GM15510 (cell line): ENCODE results near the gene LIMCH1.

Experiments used
- POLR2A ChIP-seq: IDR thresholded peaks from 3 replicates; pipeline ENCODE4 v1.6.1; 2011; ENCODE audit warnings: borderline replicate concordance; ENCODE audit not compliant: insufficient read length; ENCODE audit errors: extremely low read depth

LIMCH1 gene

GRCh38 chr4:41635441-41635840 is 97.5 kb downstream of the LIMCH1 start:
- no peak for TF ChIP-seq POLR2A

- TF ChIP-seq POLR2A: no peak
These were observed 100.2 kb downstream of the LIMCH1 start for GRCh38 chr4:41638203-41638602.

DNA sequence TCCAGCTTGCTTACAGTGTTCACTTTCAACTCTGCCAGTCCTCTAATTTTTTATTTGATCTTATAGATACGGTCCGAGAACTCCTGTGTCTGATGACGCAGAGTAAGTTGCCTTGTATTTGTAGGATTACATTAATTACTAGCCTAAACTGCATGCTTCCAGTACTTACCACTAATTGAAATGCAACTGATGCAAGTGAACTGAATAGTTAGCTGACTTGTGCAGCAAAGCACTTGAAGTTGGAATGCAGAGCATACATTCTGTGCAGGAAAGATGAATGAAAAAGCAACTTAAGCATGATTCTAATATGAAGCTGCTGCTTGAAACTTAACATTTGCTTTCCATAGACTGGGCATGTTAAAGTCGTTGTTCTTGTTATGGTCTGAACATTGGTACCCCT is 100.9 kb downstream of the LIMCH1 start:
- TF ChIP-seq POLR2A: no peak

GRCh38 chr4:41639291-41639690 is 101.3 kb downstream of the LIMCH1 start:
- TF ChIP-seq POLR2A: no peak

GRCh38 chr4:41640906-41641305 is 102.9 kb downstream of the LIMCH1 start:
- no peak for TF ChIP-seq POLR2A

GRCh38 chr4:41643331-41643730 is 105.4 kb downstream of the LIMCH1 start:
- no peak for TF ChIP-seq POLR2A

DNA sequence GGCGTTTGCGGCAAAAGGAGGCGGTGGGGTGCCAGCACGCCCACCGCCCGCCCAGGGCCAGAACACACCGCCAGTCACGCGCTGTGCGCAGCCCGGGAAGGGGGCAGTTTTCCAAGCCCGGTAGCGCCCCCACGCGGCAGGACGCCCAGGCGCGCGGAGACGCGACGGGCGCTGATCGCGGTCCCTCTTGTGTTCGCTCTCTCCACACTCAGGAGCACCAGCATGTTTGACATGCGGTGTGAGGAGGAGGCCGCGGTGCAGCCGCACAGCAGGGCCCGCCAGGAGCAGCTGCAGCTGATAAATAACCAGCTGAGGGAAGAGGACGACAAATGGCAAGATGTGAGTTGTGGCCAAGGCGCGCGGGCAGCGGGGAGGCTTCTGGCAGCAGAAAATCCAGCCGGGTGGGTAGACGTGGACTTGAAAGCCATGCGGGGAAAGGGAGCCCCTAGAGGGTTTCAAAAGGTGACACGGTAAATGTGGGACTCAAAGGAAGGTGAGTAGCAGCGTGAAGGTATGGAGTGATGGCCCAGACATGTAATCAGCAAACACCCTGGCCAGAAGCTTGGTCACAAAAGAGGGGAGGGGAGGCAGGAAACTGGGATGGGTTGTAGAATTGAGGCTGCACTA is 106.4 kb downstream of the LIMCH1 start:
- no peak for TF ChIP-seq POLR2A

DNA sequence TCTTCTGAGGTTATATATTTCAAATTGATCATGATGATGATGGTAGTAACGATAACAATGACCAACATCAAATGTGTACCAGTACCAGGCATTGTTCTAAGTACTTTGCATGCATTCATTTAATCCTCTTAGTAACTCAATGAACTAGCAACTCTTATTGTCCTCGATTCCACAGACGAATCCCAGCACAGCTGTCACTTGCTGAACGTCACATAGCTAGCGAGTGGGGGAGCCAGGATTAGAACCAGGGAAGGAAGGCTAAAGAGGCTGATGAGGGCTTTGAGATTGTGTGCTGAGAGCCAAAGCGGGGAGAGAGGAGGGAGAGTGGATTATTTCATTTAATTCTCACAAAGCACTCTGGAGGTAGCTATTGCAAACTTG is 106.9 kb downstream of the LIMCH1 start:
- no peak for TF ChIP-seq POLR2A

DNA sequence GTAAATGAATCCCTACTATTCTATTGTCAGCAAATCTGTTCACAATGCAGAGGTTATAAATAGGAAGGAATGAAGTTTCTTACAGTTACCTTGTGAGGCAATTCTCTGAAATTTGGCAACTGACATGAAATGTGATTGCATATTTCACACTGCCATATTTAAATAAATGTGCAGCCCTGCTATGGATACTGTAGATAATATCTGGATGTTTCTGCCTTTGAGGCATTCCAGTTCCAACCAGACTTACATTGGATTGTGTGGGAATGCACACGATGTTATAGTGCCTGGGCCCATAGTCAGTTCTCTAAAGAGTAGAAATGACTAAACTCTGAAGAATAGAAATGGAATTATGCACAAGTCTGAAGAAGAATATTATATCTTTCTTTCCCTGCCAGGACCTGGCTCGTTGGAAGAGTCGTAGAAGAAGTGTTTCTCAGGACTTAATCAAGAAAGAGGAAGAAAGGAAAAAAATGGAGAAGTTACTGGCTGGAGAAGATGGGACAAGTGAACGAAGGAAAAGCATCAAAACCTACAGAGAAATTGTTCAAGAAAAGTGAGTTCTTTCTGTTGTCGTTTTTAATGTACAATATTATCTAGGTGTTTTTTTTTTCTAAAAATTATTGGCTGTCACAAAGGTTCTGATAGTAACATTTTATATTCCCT is 107.9 kb downstream of the LIMCH1 start:
- no peak for TF ChIP-seq POLR2A

GRCh38 chr4:41646862-41647261 is 108.9 kb downstream of the LIMCH1 start:
- no peak for TF ChIP-seq POLR2A

- TF ChIP-seq POLR2A: no peak
These were observed 109.4 kb downstream of the LIMCH1 start for GRCh38 chr4:41647383-41647782.

GRCh38 chr4:41652971-41653370 is 115.0 kb downstream of the LIMCH1 start:
- TF ChIP-seq POLR2A: no peak

GRCh38 chr4:41653523-41653922 is 115.6 kb downstream of the LIMCH1 start:
- TF ChIP-seq POLR2A: no peak

- TF ChIP-seq POLR2A: no peak
These were observed 117.2 kb downstream of the LIMCH1 start for GRCh38 chr4:41655177-41655576.

DNA sequence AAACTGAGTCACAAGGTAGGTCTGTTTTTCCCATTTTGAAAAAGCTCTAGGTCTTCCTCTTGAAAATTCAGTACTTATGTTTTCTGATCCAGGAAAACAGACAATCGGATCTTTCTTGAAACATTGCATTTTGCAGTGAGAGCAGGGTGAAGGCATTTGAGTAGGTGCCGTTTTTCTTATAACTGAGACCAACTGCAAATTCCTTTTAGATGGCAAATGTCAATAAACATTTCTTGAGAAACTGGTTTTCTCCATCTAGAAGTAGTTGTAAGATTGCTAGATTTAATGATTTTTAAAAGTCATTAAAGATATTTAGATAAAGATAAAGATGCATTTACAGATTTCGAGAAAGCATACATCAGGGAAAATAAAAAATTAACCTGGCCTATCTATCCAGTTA is 118.1 kb downstream of the LIMCH1 start:
- no peak for TF ChIP-seq POLR2A
